ENCODE data around the gene RAB3B.

The RAB3B gene

DNA sequence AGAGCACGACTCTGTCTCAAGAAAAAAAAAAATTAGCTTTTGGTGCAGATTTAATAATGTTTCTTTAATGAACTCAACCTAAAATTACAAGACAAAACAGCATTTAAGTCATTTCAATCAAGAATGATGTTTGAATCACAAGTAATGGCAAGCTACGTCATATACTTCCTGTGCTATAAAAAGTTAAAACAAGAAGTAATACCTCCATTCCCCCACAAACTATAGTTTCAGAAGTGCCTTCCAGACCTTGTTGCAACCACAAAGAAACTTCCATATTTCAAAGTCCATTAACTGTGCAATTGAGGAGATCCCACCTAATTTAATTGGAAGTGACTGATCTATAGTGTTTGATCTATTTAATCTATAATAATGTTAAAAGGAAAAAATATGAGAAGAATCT is 127.1 kb downstream of the RAB3B start:
- no peak for DNase-seq

DNA sequence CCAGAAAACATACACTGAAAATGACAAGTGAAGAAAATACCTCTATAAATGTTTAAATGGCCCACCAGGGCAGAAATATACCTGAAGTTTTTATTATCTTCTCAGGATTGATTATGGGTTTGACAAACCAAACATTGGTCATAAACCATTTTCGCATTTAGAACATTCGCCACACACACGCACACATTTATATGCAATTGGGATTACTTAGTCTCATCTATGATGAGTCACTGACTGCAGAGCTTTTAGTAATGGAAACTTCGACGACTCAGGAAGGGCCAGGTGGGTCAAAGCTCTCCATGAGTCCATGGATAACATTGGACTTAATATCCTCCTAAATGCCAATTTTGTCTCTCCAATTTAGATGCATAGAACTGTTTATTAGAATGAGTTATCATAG is 128.8 kb downstream of the RAB3B start:
- no peak for DNase-seq

DNA sequence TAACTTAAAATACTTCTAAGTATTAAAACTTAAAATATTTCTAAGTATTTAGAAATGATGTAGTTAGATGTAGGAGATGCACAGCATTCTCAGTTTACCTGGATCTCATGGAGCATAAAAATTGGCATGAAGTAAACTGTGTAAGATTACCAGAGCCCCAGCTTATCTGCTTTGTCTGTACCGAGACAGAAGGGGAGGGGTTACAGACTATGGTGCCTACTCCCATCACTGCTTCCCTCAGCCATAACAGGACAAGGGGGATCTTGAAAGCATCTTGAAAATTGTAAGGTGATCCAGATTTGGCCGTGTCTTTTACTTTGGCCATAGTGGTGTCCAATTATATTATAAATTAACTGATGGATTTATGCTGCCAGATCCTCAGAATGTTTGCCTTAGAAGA is 130.8 kb downstream of the RAB3B start:
- no peak for DNase-seq

DNA sequence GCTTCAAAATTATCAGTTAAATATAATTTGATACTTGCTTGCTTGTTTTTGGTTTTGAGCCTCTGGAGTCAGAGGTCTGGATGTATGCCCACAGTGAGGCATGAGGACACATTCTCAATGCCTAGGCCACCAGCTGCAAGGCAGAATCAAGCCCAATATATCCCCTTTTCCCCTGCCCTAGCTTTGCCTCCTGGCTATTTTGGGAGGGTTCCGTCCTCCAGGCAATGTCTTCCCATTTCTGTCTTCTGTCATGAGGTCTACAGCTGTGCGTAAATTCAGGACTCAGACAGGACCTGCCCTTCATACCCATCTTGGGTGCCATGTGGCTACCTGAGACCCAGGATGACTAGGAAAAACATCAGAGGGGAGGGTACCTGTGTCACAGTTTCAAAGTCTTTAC is 131.2 kb downstream of the RAB3B start:
- no peak for DNase-seq

DNA sequence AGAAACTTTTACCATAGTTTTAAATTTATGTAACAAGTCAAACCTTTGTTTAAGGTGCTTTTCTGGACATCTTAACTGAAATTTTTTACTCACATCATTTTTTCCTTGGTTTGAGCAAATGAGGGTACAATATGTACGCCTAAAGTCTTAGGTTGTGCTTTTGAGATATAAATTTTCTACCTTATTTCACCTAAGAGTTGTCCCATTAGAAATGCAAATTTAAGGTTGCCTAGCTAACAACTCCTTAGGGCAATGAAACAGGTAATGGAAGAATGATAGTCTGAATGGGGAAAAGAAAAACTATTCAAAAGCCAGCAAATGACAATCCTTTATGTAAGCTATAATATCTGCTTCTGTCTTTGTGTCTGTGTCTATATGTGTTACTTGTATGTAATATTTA is 131.6 kb downstream of the RAB3B start:
- DNase-seq: no peak

Data from NCI-H146 (cell line).